Esophagus squamous epithelium (tissue), 4 donors: Measurements from ENCODE around the gene COL8A1.

Experiments used
- CTCF ChIP-seq, 6 experiments: fragments of 450-650 bp in 4 of 6; fragments of 200-600 bp in 2 of 6; sonication (generic) in 2 of 6; IDR thresholded peaks; one replicate each; pipeline ENCODE4 v1.5.1; 2016 to 2019; ENCODE audit warnings: antibody characterized with exemption in 6 of 6, mild to moderate bottlenecking in 4 of 6, moderate library complexity in 4 of 6
- POLR2A ChIP-seq, 4 donors: fragments of 450-650 bp; IDR thresholded peaks; one replicate each; pipeline ENCODE4 v1.6.1; 2017; ENCODE audit warnings: antibody characterized with exemption in 4 of 4, mild to moderate bottlenecking in 4 of 4, moderate library complexity in 3 of 4

- TF ChIP-seq CTCF (IDR thresholded peaks at IDR 0.05) = no peak
- no peak for TF ChIP-seq POLR2A (IDR thresholded peaks at IDR 0.05)
Measured at GRCh38 chr3:99846477-99847160, 208.2 kb downstream of the COL8A1 start.
